ENCODE measurements around the gene MPP1.

MPP1 gene

GRCh38 chrX:154735695-154736393, 69.4 kb downstream of the MPP1 start:
- Histone ChIP-seq H2AFZ (ENCODE audit: low read depth, low read length) (no peak overlapping the region), H3K9me3 (ENCODE audit: control insufficient read depth, low read length) (no peaks in the 10 kb centered on the region), H2BK15ac (ENCODE audit: low read depth, poor library complexity, severe bottlenecking) (no peak overlapping the region), H4K8ac (ENCODE audit: low read length) (no peak overlapping the region), H3K9ac (ENCODE audit: low read length) (no peak overlapping the region), H4K91ac (ENCODE audit: low read length) (peak overlapping the region; percentile 90), H3K4me3 (ENCODE audit: insufficient read depth in 1 of 2, low read depth in 1 of 2, low read length in 2 of 2) (no peak overlapping the region), H3K4me1 (ENCODE audit: control insufficient read depth, insufficient read depth, low read depth, low read length) (peaks cover 8% of the 10 kb centered on the region), H3K27me3 (ENCODE audit: control insufficient read depth in 1 of 2, insufficient read depth in 1 of 2, low read length in 2 of 2) (no peaks in the 10 kb centered on the region), H2BK12ac (ENCODE audit: low read length in 2 of 2) (peak overlapping the region in 1 of 2 experiments; percentile 89), H3K36me3 (ENCODE audit: control insufficient read depth in 1 of 2, insufficient read depth in 2 of 2, low read depth in 1 of 2, low read length in 2 of 2) (no peaks in the 10 kb centered on the region), H3K14ac (ENCODE audit: low read length in 2 of 2) (no peak overlapping the region), H2AK5ac (ENCODE audit: low read length, severe bottlenecking) (no peak overlapping the region), H3K4me2 (ENCODE audit: low read length, poor library complexity, severe bottlenecking) (no peak overlapping the region), H2BK5ac (ENCODE audit: low read depth, low read length, poor library complexity, severe bottlenecking) (peak overlapping the region; percentile 31), H3K18ac (ENCODE audit: low read depth in 1 of 2, low read length in 2 of 2) (peak overlapping the region; percentile 46 to 70), H3K79me1 (replicated peaks; ENCODE audit: low read length, poor library complexity, severe bottlenecking) (no peaks in the 10 kb centered on the region), H3K27ac (ENCODE audit: low read length, poor library complexity, severe bottlenecking) (peak overlapping the region; percentile 37), H3K23ac (ENCODE audit: low read length in 2 of 2) (no peak overlapping the region), H3K4ac (ENCODE audit: low read depth in 1 of 2, low read length in 2 of 2) (peak overlapping the region in 1 of 2 experiments; percentile 58), H2BK120ac (ENCODE audit: low read depth, low read length) (peak overlapping the region; percentile 49)
- 34% methylated on average over 3 of the region's 7 CpGs for WGBS
- peak; percentile 95 for DNase-seq

DNA sequence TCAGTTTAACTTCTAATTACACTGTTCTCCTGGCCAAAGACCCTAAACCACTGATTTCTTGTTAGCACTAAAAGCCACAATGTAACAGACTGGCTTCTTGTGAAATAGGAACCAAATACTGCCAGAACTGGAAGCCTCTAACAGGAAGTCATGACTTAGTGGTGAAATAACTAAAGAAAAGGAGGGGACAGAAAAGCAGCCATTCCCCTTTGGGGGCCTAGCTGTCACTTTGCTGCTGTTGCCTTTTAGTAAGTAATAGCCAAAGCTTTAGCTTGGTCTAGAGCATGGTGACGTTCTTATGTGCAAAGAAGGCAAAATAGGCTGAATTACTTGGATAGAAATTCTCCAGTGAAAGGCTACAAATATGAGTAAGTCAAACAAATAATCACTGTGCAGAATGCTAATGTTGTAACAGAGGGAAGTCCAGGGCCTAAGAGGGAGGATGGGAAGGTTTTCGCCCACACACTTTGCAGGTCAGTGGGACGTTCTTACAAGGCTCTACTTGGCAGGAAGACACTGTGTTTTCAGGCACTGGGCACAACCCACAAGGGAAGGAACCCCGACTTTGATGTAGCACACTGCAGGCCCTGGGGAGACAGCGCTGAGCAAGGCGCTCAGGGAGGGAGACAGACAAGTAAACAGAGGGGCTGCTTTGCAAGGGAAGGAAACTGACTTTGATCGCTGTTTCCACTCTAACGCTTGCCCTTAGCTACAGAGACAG, 71.1 kb downstream of the MPP1 start:
- no peak overlapping the region for H3K4me2 ChIP-seq (ENCODE audit: low read length, poor library complexity, severe bottlenecking)
- peak overlapping the region; percentile 88 to 95 for H3K18ac ChIP-seq (ENCODE audit: low read depth in 1 of 2, low read length in 2 of 2)
- peak overlapping the region; percentile 7 for H2BK15ac ChIP-seq (ENCODE audit: low read depth, poor library complexity, severe bottlenecking)
- H3K4me3 ChIP-seq (ENCODE audit: insufficient read depth in 1 of 2, low read depth in 1 of 2, low read length in 2 of 2) = no peak overlapping the region
- H3K4me1 ChIP-seq (ENCODE audit: control insufficient read depth, insufficient read depth, low read depth, low read length) = peaks cover 14% of the 10 kb centered on the region
- no peak overlapping the region for H2AK5ac ChIP-seq (ENCODE audit: low read length, severe bottlenecking)
- H3K9ac ChIP-seq (ENCODE audit: low read length) = no peak overlapping the region
- peak overlapping the region; percentile 6 to 91 for H3K4ac ChIP-seq (ENCODE audit: low read depth in 1 of 2, low read length in 2 of 2)
- H3K14ac ChIP-seq (ENCODE audit: low read length in 2 of 2) = no peak overlapping the region
- H3K79me1 ChIP-seq (replicated peaks; ENCODE audit: low read length, poor library complexity, severe bottlenecking) = no peaks in the 10 kb centered on the region
- H3K9me3 ChIP-seq (ENCODE audit: control insufficient read depth, low read length) = no peaks in the 10 kb centered on the region
- no peaks in the 10 kb centered on the region for H3K27me3 ChIP-seq (ENCODE audit: control insufficient read depth in 1 of 2, insufficient read depth in 1 of 2, low read length in 2 of 2)
- no peaks in the 10 kb centered on the region for H3K36me3 ChIP-seq (ENCODE audit: control insufficient read depth in 1 of 2, insufficient read depth in 2 of 2, low read depth in 1 of 2, low read length in 2 of 2)
- DNase-seq = peak; percentile 90
- no peak overlapping the region for H3K27ac ChIP-seq (ENCODE audit: low read length, poor library complexity, severe bottlenecking)
- H4K8ac ChIP-seq (ENCODE audit: low read length) = peak overlapping the region; percentile 80
- peak overlapping the region; percentile 12 to 89 for H2BK12ac ChIP-seq (ENCODE audit: low read length in 2 of 2)
- H2AFZ ChIP-seq (ENCODE audit: low read depth, low read length) = no peak overlapping the region
- WGBS = 44% methylated on average over 7 of the region's 8 CpGs
- H2BK5ac ChIP-seq (ENCODE audit: low read depth, low read length, poor library complexity, severe bottlenecking) = no peak overlapping the region
- H2BK120ac ChIP-seq (ENCODE audit: low read depth, low read length) = peak overlapping the region; percentile 73
- no peak overlapping the region for H3K23ac ChIP-seq (ENCODE audit: low read length in 2 of 2)
- peak overlapping the region; percentile 75 for H4K91ac ChIP-seq (ENCODE audit: low read length)

- no peak for DNase-seq
- Histone ChIP-seq H3K4me1 (ENCODE audit: control insufficient read depth, insufficient read depth, low read depth, low read length) (peaks cover 17% of the 10 kb centered on the region), H4K8ac (ENCODE audit: low read length) (no peak overlapping the region), H2AK5ac (ENCODE audit: low read length, severe bottlenecking) (no peak overlapping the region), H3K9ac (ENCODE audit: low read length) (no peak overlapping the region), H2BK5ac (ENCODE audit: low read depth, low read length, poor library complexity, severe bottlenecking) (no peak overlapping the region), H2BK12ac (ENCODE audit: low read length in 2 of 2) (no peak overlapping the region), H2AFZ (ENCODE audit: low read depth, low read length) (no peak overlapping the region), H3K9me3 (ENCODE audit: control insufficient read depth, low read length) (no peaks in the 10 kb centered on the region), H3K18ac (ENCODE audit: low read depth in 1 of 2, low read length in 2 of 2) (peak overlapping the region in 1 of 2 experiments; percentile 34), H3K4ac (ENCODE audit: low read depth in 1 of 2, low read length in 2 of 2) (no peak overlapping the region), H3K27ac (ENCODE audit: low read length, poor library complexity, severe bottlenecking) (peak overlapping the region; percentile 62), H3K79me1 (replicated peaks; ENCODE audit: low read length, poor library complexity, severe bottlenecking) (no peaks in the 10 kb centered on the region), H2BK15ac (ENCODE audit: low read depth, poor library complexity, severe bottlenecking) (no peak overlapping the region), H3K36me3 (ENCODE audit: control insufficient read depth in 1 of 2, insufficient read depth in 2 of 2, low read depth in 1 of 2, low read length in 2 of 2) (no peaks in the 10 kb centered on the region), H2BK120ac (ENCODE audit: low read depth, low read length) (no peak overlapping the region), H4K91ac (ENCODE audit: low read length) (no peak overlapping the region), H3K14ac (ENCODE audit: low read length in 2 of 2) (no peak overlapping the region), H3K27me3 (ENCODE audit: control insufficient read depth in 1 of 2, insufficient read depth in 1 of 2, low read length in 2 of 2) (no peaks in the 10 kb centered on the region), H3K4me2 (ENCODE audit: low read length, poor library complexity, severe bottlenecking) (no peak overlapping the region), H3K23ac (ENCODE audit: low read length in 2 of 2) (no peak overlapping the region), H3K4me3 (ENCODE audit: insufficient read depth in 1 of 2, low read depth in 1 of 2, low read length in 2 of 2) (no peak overlapping the region)
- WGBS = no CpG with 5 or more reads among the region's 2 CpGs
Measured at GRCh38 chrX:154733066-154733425, 72.2 kb downstream of the MPP1 start.

- peak; percentile 81 for DNase-seq
- WGBS = 0% methylated on average over 4 of the region's 5 CpGs
- no peak overlapping the region for H3K14ac ChIP-seq (ENCODE audit: low read length in 2 of 2)
- no peak overlapping the region for H4K91ac ChIP-seq (ENCODE audit: low read length)
- H2BK15ac ChIP-seq (ENCODE audit: low read depth, poor library complexity, severe bottlenecking) = peak overlapping the region; percentile 90
- H3K4ac ChIP-seq (ENCODE audit: low read depth in 1 of 2, low read length in 2 of 2) = peak overlapping the region in 1 of 2 experiments; percentile 37
- no peaks in the 10 kb centered on the region for H3K27me3 ChIP-seq (ENCODE audit: control insufficient read depth in 1 of 2, insufficient read depth in 1 of 2, low read length in 2 of 2)
- H2AK5ac ChIP-seq (ENCODE audit: low read length, severe bottlenecking) = no peak overlapping the region
- H2BK12ac ChIP-seq (ENCODE audit: low read length in 2 of 2) = peak overlapping the region; percentile 31 to 49
- no peak overlapping the region for H2BK5ac ChIP-seq (ENCODE audit: low read depth, low read length, poor library complexity, severe bottlenecking)
- no peak overlapping the region for H3K4me2 ChIP-seq (ENCODE audit: low read length, poor library complexity, severe bottlenecking)
- no peak overlapping the region for H3K23ac ChIP-seq (ENCODE audit: low read length in 2 of 2)
- peak overlapping the region in 1 of 2 experiments; percentile 21 for H3K4me3 ChIP-seq (ENCODE audit: insufficient read depth in 1 of 2, low read depth in 1 of 2, low read length in 2 of 2)
- no peaks in the 10 kb centered on the region for H3K79me1 ChIP-seq (replicated peaks; ENCODE audit: low read length, poor library complexity, severe bottlenecking)
- H2AFZ ChIP-seq (ENCODE audit: low read depth, low read length) = no peak overlapping the region
- H3K18ac ChIP-seq (ENCODE audit: low read depth in 1 of 2, low read length in 2 of 2) = peak overlapping the region in 1 of 2 experiments; percentile 34
- H3K36me3 ChIP-seq (ENCODE audit: control insufficient read depth in 1 of 2, insufficient read depth in 2 of 2, low read depth in 1 of 2, low read length in 2 of 2) = no peaks in the 10 kb centered on the region
- peak overlapping the region; percentile 34 for H2BK120ac ChIP-seq (ENCODE audit: low read depth, low read length)
- no peaks in the 10 kb centered on the region for H3K9me3 ChIP-seq (ENCODE audit: control insufficient read depth, low read length)
- H3K9ac ChIP-seq (ENCODE audit: low read length) = no peak overlapping the region
- H3K27ac ChIP-seq (ENCODE audit: low read length, poor library complexity, severe bottlenecking) = peak overlapping the region; percentile 62
- peaks cover 18% of the 10 kb centered on the region for H3K4me1 ChIP-seq (ENCODE audit: control insufficient read depth, insufficient read depth, low read depth, low read length)
- peak overlapping the region; percentile 28 for H4K8ac ChIP-seq (ENCODE audit: low read length)
Measured at GRCh38 chrX:154732421-154733065, 72.7 kb downstream of the MPP1 start.

Data from mesenchymal stem cell (in vitro differentiated cells and primary cell).